A673 (cell line): ENCODE measurements around the gene ZFP62.

Experiments
- CTCF ChIP-seq: fragments of 300-800, 200-600 bp; sonication (generic); conservative IDR thresholded peaks from 2 replicates; pipeline ENCODE4 v1.5.1; 2017; ENCODE audit warnings: low read depth, mild to moderate bottlenecking, antibody characterized with exemption, low read length, moderate library complexity, mixed read lengths
- EZH2 ChIP-seq: fragments of 200-600 bp; sonication (generic); IDR thresholded peaks from 2 replicates; pipeline ENCODE4 v1.6.1; 2017; ENCODE audit warnings: borderline replicate concordance, low read depth, mild to moderate bottlenecking, mixed read lengths, antibody characterized with exemption, low read length; ENCODE audit not compliant: poor library complexity, severe bottlenecking

GRCh38 chr5:180849827-180850226 is 11.2 kb downstream of the ZFP62 start:
- TF ChIP-seq CTCF: no peak
- TF ChIP-seq EZH2: no peak
